ENCODE results near the gene NKAP. TPM values are rescaled to one million over a fixed set of nuclear protein-coding genes. Genes with fewer than 3 reads are reported as not detected.

NKAP gene
- total and polyA plus RNA-seq, 2 of the 8 experiments (the other 6 are each of a cell fraction or from before 2014, with no cell fraction given): 2.8 to 7.1 TPM

DNA sequence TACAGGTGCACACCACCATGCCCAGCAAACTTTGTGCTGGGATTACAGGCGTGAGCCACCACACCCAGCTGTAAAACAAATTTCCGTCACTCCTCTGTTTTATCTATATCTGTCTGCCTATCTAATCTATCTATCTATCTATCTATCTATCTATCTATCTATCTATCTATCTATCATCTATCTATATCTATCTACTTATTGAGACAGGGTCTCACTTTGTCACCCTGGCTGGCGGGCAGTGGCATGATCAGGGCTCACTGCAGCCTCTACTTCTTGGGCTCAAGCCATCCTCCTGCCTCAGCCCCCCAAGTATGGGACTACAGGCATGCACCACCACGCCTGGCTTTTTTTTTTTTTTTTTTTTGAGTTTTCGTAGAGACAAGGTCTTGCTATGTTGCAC, 27.2 kb downstream of the NKAP start:
- WGBS, 2 experiments (ENCODE audit: extremely low coverage in 1 of 2, insufficient coverage in 1 of 2, insufficient read length in 1 of 2, insufficient replicate concordance in 2 of 2, low coverage in 1 of 2, low lambda C conversion rate in 2 of 2, missing lambda C conversion rate in 1 of 2): 64% methylated on average over 3 of the region's 5 CpGs; no CpG with 5 or more reads in 1 of the 2 experiments
- FAIRE-seq: no peak

More for the DNA sequence above, 27.2 kb downstream of the NKAP start:
- Histone ChIP-seq H2BK5ac (ENCODE audit: low read depth, low read length) (no peak overlapping the region), H3K36me3 (ENCODE audit: control insufficient read depth in 2 of 4, insufficient read depth in 4 of 4, low read length in 3 of 4) (no peaks in the 10 kb centered on the region), H3K14ac (ENCODE audit: insufficient read length) (no peak overlapping the region), H3K4me2 (ENCODE audit: insufficient read depth in 1 of 2, low read depth in 2 of 2, low read length in 2 of 2) (no peak overlapping the region), H4K91ac (replicated peaks; ENCODE audit: insufficient read length, low read length) (no peak overlapping the region), H3K27me3 (replicated peaks in 1 of 4; ENCODE audit: control insufficient read depth in 3 of 4, extremely low read depth in 1 of 4, insufficient read depth in 3 of 4, low read length in 3 of 4) (no peaks in the 10 kb centered on the region), H3K4me1 (replicated peaks in 1 of 4; ENCODE audit: control insufficient read depth in 3 of 4, insufficient read depth in 4 of 4, low read length in 3 of 4) (no peaks in the 10 kb centered on the region), H3K79me2 (ENCODE audit: control insufficient read depth in 1 of 2, insufficient read depth in 2 of 2, low read length in 2 of 2) (no peaks in the 10 kb centered on the region), H3K18ac (ENCODE audit: extremely low read depth, low read length) (no peak overlapping the region), H3K9ac (replicated peaks in 1 of 4; ENCODE audit: extremely low read depth in 1 of 4, low read depth in 3 of 4, low read length in 3 of 4) (no peak overlapping the region), H3K9me3 (ENCODE audit: insufficient read depth in 2 of 2, low read depth in 1 of 2, low read length in 1 of 2) (no peaks in the 10 kb centered on the region; a peak in 1 of 4 replicates), H2BK12ac (ENCODE audit: low read depth, low read length) (no peak overlapping the region), H3K23me2 (ENCODE audit: low read depth, low read length) (no peaks in the 10 kb centered on the region), H3K4ac (replicated peaks; ENCODE audit: insufficient read length, low read depth, low read length) (no peak overlapping the region), H3K56ac (replicated peaks; ENCODE audit: insufficient read length, low read depth, low read length) (no peak overlapping the region), H2AFZ (ENCODE audit: low read length) (no peak overlapping the region), H3K79me1 (ENCODE audit: low read depth, low read length) (no peaks in the 10 kb centered on the region), H2BK20ac (ENCODE audit: low read length) (no peak overlapping the region), H2AK5ac (ENCODE audit: low read depth, low read length) (no peak overlapping the region), H2BK120ac (replicated peaks; ENCODE audit: low read depth, low read length) (no peak overlapping the region), H4K20me1 (replicated peaks in 1 of 2; ENCODE audit: control insufficient read depth in 1 of 2, insufficient read depth in 2 of 2, low read length in 2 of 2) (no peaks in the 10 kb centered on the region), H3K27ac (ENCODE audit: low read depth, low read length) (no peak overlapping the region), H4K8ac (ENCODE audit: extremely low read depth, insufficient read depth, low read length) (no peak overlapping the region), H2BK15ac (ENCODE audit: low read length) (no peak overlapping the region), H3K23ac (ENCODE audit: insufficient read length) (no peak overlapping the region), H4K5ac (ENCODE audit: insufficient read length, low read depth, low read length) (no peak overlapping the region), H3K4me3 (ENCODE audit: extremely low read depth in 1 of 4, insufficient read depth in 2 of 4, low read depth in 3 of 4, low read length in 4 of 4) (no peak overlapping the region)
- no peak for DNase-seq (ENCODE audit: low read depth in 1 of 2, low spot score in 2 of 2)
- POLR2A ChIA-PET (ENCODE audit: partially characterized antibody): no interaction called here
- TF ChIP-seq TAF1 (IDR thresholded peaks at IDR 0.05; ENCODE audit: low read depth, low read length) (no peak), YY1 (IDR thresholded peaks at IDR 0.05; ENCODE audit: low read depth, low read length) (no peak), SIRT6 (IDR thresholded peaks at IDR 0.05; ENCODE audit: low read length) (no peak), TAF7 (optimal IDR thresholded peaks at IDR 0.05; ENCODE audit: borderline replicate concordance, low read depth, low read length) (no peak), BACH1 (IDR thresholded peaks at IDR 0.05; ENCODE audit: low read length) (no peak), TEAD4 (IDR thresholded peaks at IDR 0.05; ENCODE audit: low read depth, low read length) (no peak), KDM5A (IDR thresholded peaks at IDR 0.05; ENCODE audit: low read length) (no peak), BCL11A (IDR thresholded peaks at IDR 0.05; ENCODE audit: low read depth in 2 of 2, low read length in 2 of 2) (no peak), SAP30 (IDR thresholded peaks at IDR 0.05; ENCODE audit: insufficient read depth, insufficient replicate concordance, low read length) (no peak), TBP (IDR thresholded peaks at IDR 0.05; ENCODE audit: low read depth, low read length) (no peak), CHD1 (IDR thresholded peaks at IDR 0.05; ENCODE audit: low read depth, low read length) (no peak), CEBPB (IDR thresholded peaks at IDR 0.05; ENCODE audit: low read depth, low read length) (no peak), KDM4A (IDR thresholded peaks at IDR 0.05; ENCODE audit: low read depth, low read length, severe bottlenecking) (no peak), EZH2 (IDR thresholded peaks at IDR 0.05; ENCODE audit: low read depth, low read length, severe bottlenecking) (no peak), HDAC2 (IDR thresholded peaks at IDR 0.05; ENCODE audit: borderline replicate concordance in 1 of 2, low read depth in 2 of 2, low read length in 2 of 2) (no peak), SIX5 (IDR thresholded peaks at IDR 0.05; ENCODE audit: low read depth, low read length) (no peak)
- CTCF ChIA-PET (ENCODE audit: partially characterized antibody): interaction anchor here (1.2 to 2.9 kb wide), 2 partner anchors 33 to 559 kb away, joined by 4 to 8 read pairs; no protein-coding TSS in a partner anchor

Data from H1 (cell line).